Measurements from ENCODE around the gene PKD1L1.

The PKD1L1 gene

DNA sequence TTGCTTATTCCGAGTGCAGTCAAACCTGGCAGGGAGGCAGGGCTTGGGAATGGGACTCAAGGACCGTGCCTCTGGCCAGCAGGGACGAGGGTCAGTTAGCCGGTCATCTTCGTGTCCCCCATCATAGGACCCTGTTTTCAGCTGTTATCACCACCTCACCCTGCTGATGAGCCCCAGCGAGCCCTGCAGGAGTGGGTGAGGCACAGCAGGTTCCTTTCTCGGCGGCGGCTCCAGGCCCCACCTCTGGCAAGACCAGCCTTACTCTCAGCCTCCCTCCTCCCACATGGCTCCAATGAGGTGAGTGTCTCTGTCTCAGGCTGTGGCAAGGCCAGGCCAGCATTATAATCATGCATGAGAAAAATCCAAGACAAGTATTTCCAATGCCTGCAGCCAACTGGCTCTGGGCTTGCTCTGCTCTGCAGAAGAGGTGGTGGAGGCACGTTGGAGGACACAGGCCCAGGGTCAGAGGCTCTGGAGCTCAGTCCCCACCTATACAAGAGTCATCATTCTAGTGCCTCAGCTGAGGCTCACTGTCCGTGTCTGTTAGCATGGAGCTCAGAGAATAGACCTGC is 15.7 kb downstream of the PKD1L1 start:
- TF ChIP-seq, protein P1, sequence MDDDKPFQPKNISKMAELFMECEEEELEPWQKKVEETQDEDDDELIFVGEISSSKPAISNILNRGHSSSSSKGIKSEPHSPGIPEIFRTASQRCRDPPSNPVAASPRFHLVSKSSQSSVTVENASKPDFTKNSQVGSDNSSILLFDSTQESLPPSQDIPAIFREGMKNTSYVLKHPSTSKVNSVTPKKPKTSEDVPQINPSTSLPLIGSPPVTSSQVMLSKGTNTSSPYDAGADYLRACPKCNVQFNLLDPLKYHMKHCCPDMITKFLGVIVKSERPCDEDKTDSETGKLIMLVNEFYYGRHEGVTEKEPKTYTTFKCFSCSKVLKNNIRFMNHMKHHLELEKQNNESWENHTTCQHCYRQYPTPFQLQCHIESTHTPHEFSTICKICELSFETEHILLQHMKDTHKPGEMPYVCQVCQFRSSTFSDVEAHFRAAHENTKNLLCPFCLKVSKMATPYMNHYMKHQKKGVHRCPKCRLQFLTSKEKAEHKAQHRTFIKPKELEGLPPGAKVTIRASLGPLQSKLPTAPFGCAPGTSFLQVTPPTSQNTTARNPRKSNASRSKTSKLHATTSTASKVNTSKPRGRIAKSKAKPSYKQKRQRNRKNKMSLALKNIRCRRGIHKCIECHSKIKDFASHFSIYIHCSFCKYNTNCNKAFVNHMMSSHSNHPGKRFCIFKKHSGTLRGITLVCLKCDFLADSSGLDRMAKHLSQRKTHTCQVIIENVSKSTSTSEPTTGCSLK (tag by site-specific recombination; IDR thresholded peaks at IDR 0.05), result no peak
- no peak for TF ChIP-seq ZNF596 (tag by site-specific recombination; IDR thresholded peaks at IDR 0.05)
- TF ChIP-seq RBAK (tag by site-specific recombination; IDR thresholded peaks at IDR 0.05), result no peak
- no peak for TF ChIP-seq ZFP3 (tag by site-specific recombination; IDR thresholded peaks at IDR 0.05; ENCODE audit: low read depth)
- no peak for TF ChIP-seq ZNF24 (tag by site-specific recombination; IDR thresholded peaks at IDR 0.05)
- TF ChIP-seq ZNF202 (tag by site-specific recombination; IDR thresholded peaks at IDR 0.05; ENCODE audit: borderline replicate concordance), result no peak
- TF ChIP-seq, protein P2, sequence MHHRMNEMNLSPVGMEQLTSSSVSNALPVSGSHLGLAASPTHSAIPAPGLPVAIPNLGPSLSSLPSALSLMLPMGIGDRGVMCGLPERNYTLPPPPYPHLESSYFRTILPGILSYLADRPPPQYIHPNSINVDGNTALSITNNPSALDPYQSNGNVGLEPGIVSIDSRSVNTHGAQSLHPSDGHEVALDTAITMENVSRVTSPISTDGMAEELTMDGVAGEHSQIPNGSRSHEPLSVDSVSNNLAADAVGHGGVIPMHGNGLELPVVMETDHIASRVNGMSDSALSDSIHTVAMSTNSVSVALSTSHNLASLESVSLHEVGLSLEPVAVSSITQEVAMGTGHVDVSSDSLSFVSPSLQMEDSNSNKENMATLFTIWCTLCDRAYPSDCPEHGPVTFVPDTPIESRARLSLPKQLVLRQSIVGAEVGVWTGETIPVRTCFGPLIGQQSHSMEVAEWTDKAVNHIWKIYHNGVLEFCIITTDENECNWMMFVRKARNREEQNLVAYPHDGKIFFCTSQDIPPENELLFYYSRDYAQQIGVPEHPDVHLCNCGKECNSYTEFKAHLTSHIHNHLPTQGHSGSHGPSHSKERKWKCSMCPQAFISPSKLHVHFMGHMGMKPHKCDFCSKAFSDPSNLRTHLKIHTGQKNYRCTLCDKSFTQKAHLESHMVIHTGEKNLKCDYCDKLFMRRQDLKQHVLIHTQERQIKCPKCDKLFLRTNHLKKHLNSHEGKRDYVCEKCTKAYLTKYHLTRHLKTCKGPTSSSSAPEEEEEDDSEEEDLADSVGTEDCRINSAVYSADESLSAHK (tag by site-specific recombination; IDR thresholded peaks at IDR 0.05), result no peak
- no peak for TF ChIP-seq ZNF747 (tag by site-specific recombination; IDR thresholded peaks at IDR 0.05)
- no peak for TF ChIP-seq ZNF426 (tag by site-specific recombination; IDR thresholded peaks at IDR 0.05)
- ChIA-PET CTCF (interaction anchor here (2.1 kb wide), 1 partner anchor 12 kb away, joined by 10 read pairs; no protein-coding TSS in a partner anchor), POLR2A (no interaction called here)
- no peaks in the 10 kb centered on the region for H3K36me3 ChIP-seq (ENCODE audit: control insufficient read depth in 2 of 2, insufficient read depth in 1 of 2, low read length in 2 of 2)
- no peak overlapping the region for H3K4me3 ChIP-seq (ENCODE audit: low read depth, low read length)
- no peaks in the 10 kb centered on the region for H3K9me3 ChIP-seq (ENCODE audit: control insufficient read depth, insufficient read depth, low read depth, low read length)
- no peak overlapping the region for H3K27ac ChIP-seq (ENCODE audit: extremely low read depth, low read depth, low read length)
- no peaks in the 10 kb centered on the region for H3K4me1 ChIP-seq (ENCODE audit: control insufficient read depth, insufficient read depth, low read length)

DNA sequence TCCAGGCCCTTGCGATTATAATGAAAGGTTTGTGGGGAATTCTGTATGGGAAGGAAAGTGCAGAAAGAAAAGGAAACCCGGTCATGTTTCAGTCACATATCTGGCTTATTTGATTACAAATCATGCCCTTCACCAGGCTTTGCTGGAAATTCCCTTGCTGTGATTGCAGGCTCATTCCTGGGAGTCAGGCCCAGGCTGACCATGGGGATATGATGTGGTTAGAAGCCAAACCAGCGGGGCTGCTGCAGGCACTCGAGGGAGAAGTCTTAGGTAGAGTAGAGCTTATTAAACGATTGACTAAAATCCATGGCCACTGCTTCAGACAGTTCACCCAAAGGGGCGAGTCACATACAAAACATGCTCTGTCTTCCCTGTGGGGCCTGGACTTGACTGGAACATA is 16.2 kb downstream of the PKD1L1 start:
- ChIA-PET POLR2A (no interaction called here), CTCF (interaction anchor here (1.2 to 2.1 kb wide), 2 partner anchors 13 to 112 kb away, joined by 3 to 10 read pairs; no protein-coding TSS in a partner anchor)
- Histone ChIP-seq H3K4me3 (ENCODE audit: low read depth, low read length) (no peak overlapping the region), H3K27ac (ENCODE audit: extremely low read depth, low read depth, low read length) (no peak overlapping the region), H3K9me3 (ENCODE audit: control insufficient read depth, insufficient read depth, low read depth, low read length) (no peaks in the 10 kb centered on the region), H3K36me3 (ENCODE audit: control insufficient read depth in 2 of 2, insufficient read depth in 1 of 2, low read length in 2 of 2) (no peaks in the 10 kb centered on the region), H3K4me1 (ENCODE audit: control insufficient read depth, insufficient read depth, low read length) (no peaks in the 10 kb centered on the region)
- TF ChIP-seq ZNF585B (tag by site-specific recombination; IDR thresholded peaks at IDR 0.05), result no peak
- TF ChIP-seq ZNF544 (tag by site-specific recombination; IDR thresholded peaks at IDR 0.05), result no peak
- no peak for TF ChIP-seq ZNF2 (tag by site-specific recombination; IDR thresholded peaks at IDR 0.05)
- TF ChIP-seq ZNF792 (tag by site-specific recombination; IDR thresholded peaks at IDR 0.05), result no peak
- TF ChIP-seq, protein P3, sequence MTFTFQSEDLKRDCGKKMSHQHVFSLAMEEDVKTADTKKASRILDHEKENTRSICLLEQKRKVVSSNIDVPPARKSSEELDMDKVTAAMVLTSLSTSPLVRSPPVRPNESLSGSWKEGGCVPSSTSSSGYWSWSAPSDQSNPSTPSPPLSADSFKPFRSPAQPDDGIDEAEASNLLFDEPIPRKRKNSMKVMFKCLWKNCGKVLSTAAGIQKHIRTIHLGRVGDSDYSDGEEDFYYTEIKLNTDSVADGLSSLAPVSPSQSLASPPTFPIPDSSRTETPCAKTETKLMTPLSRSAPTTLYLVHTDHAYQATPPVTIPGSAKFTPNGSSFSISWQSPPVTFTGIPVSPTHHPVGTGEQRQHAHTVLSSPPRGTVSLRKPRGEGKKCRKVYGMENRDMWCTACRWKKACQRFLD (tag by site-specific recombination; IDR thresholded peaks at IDR 0.05), result no peak
- no peak for TF ChIP-seq ZSCAN30 (tag by site-specific recombination; IDR thresholded peaks at IDR 0.05)
- no peak for TF ChIP-seq ZNF548 (tag by site-specific recombination; IDR thresholded peaks at IDR 0.05)
- TF ChIP-seq ZNF354C (tag by site-specific recombination; IDR thresholded peaks at IDR 0.05; ENCODE audit: borderline replicate concordance, low read depth), result no peak
- TF ChIP-seq, protein P4, sequence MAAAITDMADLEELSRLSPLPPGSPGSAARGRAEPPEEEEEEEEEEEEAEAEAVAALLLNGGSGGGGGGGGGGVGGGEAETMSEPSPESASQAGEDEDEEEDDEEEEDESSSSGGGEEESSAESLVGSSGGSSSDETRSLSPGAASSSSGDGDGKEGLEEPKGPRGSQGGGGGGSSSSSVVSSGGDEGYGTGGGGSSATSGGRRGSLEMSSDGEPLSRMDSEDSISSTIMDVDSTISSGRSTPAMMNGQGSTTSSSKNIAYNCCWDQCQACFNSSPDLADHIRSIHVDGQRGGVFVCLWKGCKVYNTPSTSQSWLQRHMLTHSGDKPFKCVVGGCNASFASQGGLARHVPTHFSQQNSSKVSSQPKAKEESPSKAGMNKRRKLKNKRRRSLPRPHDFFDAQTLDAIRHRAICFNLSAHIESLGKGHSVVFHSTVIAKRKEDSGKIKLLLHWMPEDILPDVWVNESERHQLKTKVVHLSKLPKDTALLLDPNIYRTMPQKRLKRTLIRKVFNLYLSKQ (tag by site-specific recombination; IDR thresholded peaks at IDR 0.05; ENCODE audit: borderline replicate concordance), result no peak
- TF ChIP-seq, protein P5, sequence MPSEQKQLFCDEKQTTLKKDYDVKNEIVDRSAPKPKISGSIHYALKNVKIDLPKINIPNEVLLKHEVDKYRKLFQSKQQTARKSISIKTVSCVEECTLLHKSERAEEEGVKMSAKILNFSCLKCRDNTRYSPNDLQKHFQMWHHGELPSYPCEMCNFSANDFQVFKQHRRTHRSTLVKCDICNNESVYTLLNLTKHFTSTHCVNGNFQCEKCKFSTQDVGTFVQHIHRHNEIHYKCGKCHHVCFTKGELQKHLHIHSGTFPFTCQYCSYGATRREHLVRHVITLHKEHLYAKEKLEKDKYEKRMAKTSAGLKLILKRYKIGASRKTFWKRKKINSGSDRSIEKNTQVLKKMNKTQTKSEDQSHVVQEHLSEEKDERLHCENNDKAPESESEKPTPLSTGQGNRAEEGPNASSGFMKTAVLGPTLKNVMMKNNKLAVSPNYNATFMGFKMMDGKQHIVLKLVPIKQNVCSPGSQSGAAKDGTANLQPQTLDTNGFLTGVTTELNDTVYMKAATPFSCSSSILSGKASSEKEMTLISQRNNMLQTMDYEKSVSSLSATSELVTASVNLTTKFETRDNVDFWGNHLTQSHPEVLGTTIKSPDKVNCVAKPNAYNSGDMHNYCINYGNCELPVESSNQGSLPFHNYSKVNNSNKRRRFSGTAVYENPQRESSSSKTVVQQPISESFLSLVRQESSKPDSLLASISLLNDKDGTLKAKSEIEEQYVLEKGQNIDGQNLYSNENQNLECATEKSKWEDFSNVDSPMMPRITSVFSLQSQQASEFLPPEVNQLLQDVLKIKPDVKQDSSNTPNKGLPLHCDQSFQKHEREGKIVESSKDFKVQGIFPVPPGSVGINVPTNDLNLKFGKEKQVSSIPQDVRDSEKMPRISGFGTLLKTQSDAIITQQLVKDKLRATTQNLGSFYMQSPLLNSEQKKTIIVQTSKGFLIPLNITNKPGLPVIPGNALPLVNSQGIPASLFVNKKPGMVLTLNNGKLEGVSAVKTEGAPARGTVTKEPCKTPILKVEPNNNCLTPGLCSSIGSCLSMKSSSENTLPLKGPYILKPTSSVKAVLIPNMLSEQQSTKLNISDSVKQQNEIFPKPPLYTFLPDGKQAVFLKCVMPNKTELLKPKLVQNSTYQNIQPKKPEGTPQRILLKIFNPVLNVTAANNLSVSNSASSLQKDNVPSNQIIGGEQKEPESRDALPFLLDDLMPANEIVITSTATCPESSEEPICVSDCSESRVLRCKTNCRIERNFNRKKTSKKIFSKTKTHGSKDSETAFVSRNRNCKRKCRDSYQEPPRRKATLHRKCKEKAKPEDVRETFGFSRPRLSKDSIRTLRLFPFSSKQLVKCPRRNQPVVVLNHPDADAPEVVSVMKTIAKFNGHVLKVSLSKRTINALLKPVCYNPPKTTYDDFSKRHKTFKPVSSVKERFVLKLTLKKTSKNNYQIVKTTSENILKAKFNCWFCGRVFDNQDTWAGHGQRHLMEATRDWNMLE (tag by site-specific recombination; conservative IDR thresholded peaks at IDR 0.05; ENCODE audit: low read depth), result no peak
- no peak for TF ChIP-seq ZNF155 (tag by site-specific recombination; IDR thresholded peaks at IDR 0.05)
- TF ChIP-seq ZBTB17 (tag by site-specific recombination; IDR thresholded peaks at IDR 0.05), result no peak
- TF ChIP-seq ZNF624 (tag by site-specific recombination; IDR thresholded peaks at IDR 0.05), result no peak
- no peak for TF ChIP-seq KLF1 (tag by site-specific recombination; IDR thresholded peaks at IDR 0.05)

Measured in HEK293 (cell line).